Activated CD8-positive, alpha-beta T cell treated with anti-CD3 and anti-CD28 coated beads for 36 hours (primary cell): ENCODE measurements around the gene TPM1. TPM values are rescaled to one million over a fixed set of nuclear protein-coding genes. Genes with fewer than 3 reads are reported as not detected.

Experiments
- ATAC-seq: fragments of 200-7000 bp; cut with Tn5 transposase; one replicate; pipeline ENCODE4 v1.10.0; 2021; ENCODE audit warnings: mild to moderate bottlenecking, moderate library complexity
- CTCF ChIA-PET: fragments of 350-600 bp; sonication (Branson Sonifier 250); formaldehyde crosslinking; loops from one replicate; lab custom pipeline; 2021; ENCODE audit warnings: antibody characterized with exemption; lab: Charles Lee
- POLR2A ChIA-PET: fragments of 350-600 bp; sonication (Branson Sonifier 250); formaldehyde crosslinking; loops from one replicate; lab custom pipeline; 2021; ENCODE audit warnings: antibody characterized with exemption; lab: Charles Lee
- DNase-seq: peaks from one replicate; pipeline ENCODE4 v3.0.0-alpha.2; 2020
- H3K27ac Mint-ChIP-seq: one replicate; pipeline ENCODE4 v1.8.0; 2021; ENCODE audit warnings: mild to moderate bottlenecking, mixed read lengths
- H3K27me3 Mint-ChIP-seq: one replicate; pipeline ENCODE4 v1.8.0; 2021; ENCODE audit warnings: mixed read lengths
- H3K36me3 Mint-ChIP-seq: one replicate; pipeline ENCODE4 v1.8.0; 2021; ENCODE audit warnings: low read depth, mixed read lengths
- H3K4me1 Mint-ChIP-seq: one replicate; pipeline ENCODE4 v1.8.0; 2021; ENCODE audit warnings: low read depth, mixed read lengths
- H3K4me3 Mint-ChIP-seq: one replicate; pipeline ENCODE4 v1.8.0; 2021; ENCODE audit warnings: mild to moderate bottlenecking, moderate library complexity, mixed read lengths
- H3K9me3 Mint-ChIP-seq: one replicate; pipeline ENCODE4 v1.8.0; 2021; ENCODE audit warnings: mixed read lengths
- CTCF ChIP-seq: fragments of 200-600 bp; IDR thresholded peaks from one replicate; pipeline ENCODE4 v1.8.0; 2022; ENCODE audit warnings: antibody characterized with exemption, mild to moderate bottlenecking
- intact Hi-C: fragments of 100-400 bp; cut with micrococcal nuclease; formaldehyde crosslinking; loops from one replicate; pipeline ENCODE4 v1.10.0; 2022
- total RNA-seq, 2 experiments: library from RNA; stranded (reverse); gene quantifications; one replicate each; pipeline ENCODE4 v1.2.3, GENCODE V29; 2021

Gene TPM1
- total RNA-seq, 2 experiments from 2014 or later = 6.0 to 6.3 TPM

DNA sequence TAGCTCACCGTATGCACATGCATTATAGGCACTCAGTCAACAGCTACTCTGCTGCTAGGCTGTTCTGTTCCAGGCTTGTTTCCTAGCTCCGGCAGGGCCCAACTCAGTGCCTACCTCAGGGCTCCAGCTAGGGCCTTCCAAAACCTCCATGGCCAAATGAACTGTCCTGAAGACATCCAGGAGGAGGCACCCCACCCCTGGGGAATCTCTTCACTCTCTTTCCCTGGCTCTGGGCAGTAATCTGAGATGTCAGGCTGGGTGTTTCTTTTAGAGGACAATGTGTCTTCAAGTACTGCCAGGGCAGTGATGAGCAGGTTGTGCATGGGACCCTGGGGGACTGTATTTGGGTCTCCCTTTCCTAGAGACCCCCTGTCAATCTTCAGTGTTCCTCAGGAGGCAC, 38.3 kb upstream of the TPM1 start:
- ATAC-seq = no peak
- no peak overlapping the region for H3K4me3 Mint-ChIP-seq
- H3K9me3 Mint-ChIP-seq = no peaks in the 10 kb centered on the region
- ChIA-PET CTCF (no interaction called here), POLR2A (interaction anchor here (1.2 kb wide), 1 partner anchor 8 kb away, joined by 3 read pairs; no protein-coding TSS in a partner anchor)
- H3K27me3 Mint-ChIP-seq = no peaks in the 10 kb centered on the region
- no peaks in the 10 kb centered on the region for H3K4me1 Mint-ChIP-seq
- no peak overlapping the region for H3K27ac Mint-ChIP-seq
- DNase-seq = no peak
- intact Hi-C loops = no loop called here
- no peak for TF ChIP-seq CTCF
- no peaks in the 10 kb centered on the region for H3K36me3 Mint-ChIP-seq

- Mint-ChIP-seq H3K4me3 (no peak overlapping the region), H3K4me1 (no peaks in the 10 kb centered on the region), H3K27me3 (no peaks in the 10 kb centered on the region), H3K9me3 (no peaks in the 10 kb centered on the region), H3K27ac (no peak overlapping the region), H3K36me3 (no peaks in the 10 kb centered on the region)
- ATAC-seq = no peak
- DNase-seq = no peak
- ChIA-PET POLR2A (no interaction called here), CTCF (no interaction called here)
- no peak for TF ChIP-seq CTCF
- intact Hi-C loops = no loop called here
These were observed 36.3 kb upstream of the TPM1 start for GRCh38 chr15:63006032-63006878.

DNA sequence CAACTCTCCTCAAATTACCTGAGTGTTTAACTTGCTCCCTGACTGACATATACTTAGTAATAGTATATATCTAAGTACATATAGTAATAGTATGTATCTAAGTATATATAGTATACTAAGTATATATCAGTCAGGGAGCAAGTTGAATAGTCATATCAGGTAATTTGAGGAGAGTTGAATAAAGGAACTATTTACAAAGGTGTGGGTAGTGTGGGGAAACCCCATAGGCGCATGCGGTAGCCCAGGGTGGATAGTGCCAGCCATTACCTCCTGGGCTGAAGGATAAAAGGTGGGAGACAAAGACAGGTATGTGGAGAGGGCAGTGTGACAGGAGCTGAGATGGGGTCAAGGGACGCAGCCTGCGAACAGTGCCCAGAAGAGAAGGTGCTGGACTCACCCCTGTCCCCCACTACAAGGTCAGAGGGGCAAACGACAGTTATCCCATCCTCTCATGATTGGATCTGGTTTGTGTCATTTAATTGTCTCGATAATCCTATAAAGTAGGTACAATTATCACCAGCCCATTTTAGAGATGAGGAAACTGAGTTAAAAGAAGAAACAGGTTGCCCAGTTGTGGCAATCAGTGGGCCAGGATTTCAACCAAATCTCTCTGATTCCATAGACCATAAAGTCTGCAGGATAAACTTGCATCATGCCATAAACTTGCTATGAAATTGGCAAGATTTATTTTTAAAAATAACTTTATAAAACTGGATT, 34.1 kb upstream of the TPM1 start:
- CTCF ChIA-PET = no interaction called here
- DNase-seq = no peak

GRCh38 chr15:63010386-63010785, 32.2 kb upstream of the TPM1 start:
- H3K4me1 Mint-ChIP-seq = no peaks in the 10 kb centered on the region
- no peaks in the 10 kb centered on the region for H3K27me3 Mint-ChIP-seq
- intact Hi-C loops = no loop called here
- H3K27ac Mint-ChIP-seq = no peak overlapping the region
- ChIA-PET CTCF (no interaction called here), POLR2A (no interaction called here)
- ATAC-seq (no peak), DNase-seq (no peak)
- H3K4me3 Mint-ChIP-seq = no peak overlapping the region
- no peaks in the 10 kb centered on the region for H3K36me3 Mint-ChIP-seq
- TF ChIP-seq CTCF = no peak
- no peaks in the 10 kb centered on the region for H3K9me3 Mint-ChIP-seq

More for the DNA sequence above, 34.1 kb upstream of the TPM1 start:
- no peaks in the 10 kb centered on the region for H3K9me3 Mint-ChIP-seq
- POLR2A ChIA-PET = no interaction called here
- intact Hi-C loops = no loop called here
- no peak overlapping the region for H3K4me3 Mint-ChIP-seq
- ATAC-seq = no peak
- no peak for TF ChIP-seq CTCF
- H3K27ac Mint-ChIP-seq = no peak overlapping the region
- H3K4me1 Mint-ChIP-seq = no peaks in the 10 kb centered on the region
- H3K36me3 Mint-ChIP-seq = no peaks in the 10 kb centered on the region
- no peaks in the 10 kb centered on the region for H3K27me3 Mint-ChIP-seq
